Fibroblast of the aortic adventitia (primary cell): ENCODE measurements around the gene ARID1B. TPM values are rescaled to one million over a fixed set of nuclear protein-coding genes. Genes with fewer than 3 reads are reported as not detected.

ENCODE experiments used
- DNase-seq: peaks from one replicate; pipeline ENCODE4 v3.0.0-alpha.2; 2010; ENCODE audit warnings: low read depth
- H3K4me3 ChIP-seq: 2 replicates; pipeline ENCODE4 v1.5.1; 2011; ENCODE audit warnings: low read depth, mild to moderate bottlenecking, control low read depth, low read length, moderate library complexity
- CTCF ChIP-seq: IDR thresholded peaks from 2 replicates; pipeline ENCODE4 v1.5.1; 2011; ENCODE audit warnings: mild to moderate bottlenecking, low read length, control low read depth, inconsistent platforms; ENCODE audit not compliant: insufficient read depth
- total RNA-seq: library from RNA; depleted of rRNA; stranded (reverse); fragments of >200 nt; gene quantifications from 2 replicates; pipeline ENCODE4 v1.2.3, GENCODE V29; 2012; ENCODE audit warnings: low replicate concordance

Gene ARID1B
- total RNA-seq, 1 donor = 55.9 TPM

- TF ChIP-seq CTCF = no peak
- peak; percentile 94 for DNase-seq
- H3K4me3 ChIP-seq = no peak overlapping the region
These were observed 467.0 kb downstream of the ARID1B start for GRCh38 chr6:157244175-157244574.

- no peak overlapping the region for H3K4me3 ChIP-seq
- TF ChIP-seq CTCF = no peak
- DNase-seq = no peak
These were observed 467.6 kb downstream of the ARID1B start for GRCh38 chr6:157244780-157245179.

GRCh38 chr6:157245436-157245835, 468.3 kb downstream of the ARID1B start:
- DNase-seq = no peak
- no peak overlapping the region for H3K4me3 ChIP-seq
- no peak for TF ChIP-seq CTCF

GRCh38 chr6:157246048-157246630, 469.0 kb downstream of the ARID1B start:
- no peak for TF ChIP-seq CTCF
- no peak overlapping the region for H3K4me3 ChIP-seq
- peak; percentile 69 for DNase-seq

GRCh38 chr6:157246771-157247484, 469.8 kb downstream of the ARID1B start:
- DNase-seq = no peak
- H3K4me3 ChIP-seq = no peak overlapping the region
- no peak for TF ChIP-seq CTCF

- TF ChIP-seq CTCF = no peak
- H3K4me3 ChIP-seq = no peak overlapping the region
- DNase-seq = no peak
These were observed 471.1 kb downstream of the ARID1B start for GRCh38 chr6:157248264-157248663.
